Heart left ventricle (tissue), 16 donors: ENCODE measurements around the gene KRI1. TPM values are rescaled to one million over a fixed set of nuclear protein-coding genes. Genes with fewer than 3 reads are reported as not detected.

Experiments
- ATAC-seq, 4 donors: fragments of 200-7000 bp; cut with Tn5 transposase; one replicate each; pipeline ENCODE4 v1.9.1; 2020 to 2022; ENCODE audit warnings: moderate library complexity in 4 of 4, mild to moderate bottlenecking in 3 of 4, moderate number of reproducible peaks in 1 of 4
- DNase-seq, 5 donors: peaks; one replicate each; pipeline ENCODE4 v3.0.0-alpha.2; 2020
- H3K27ac ChIP-seq, 12 donors: fragments of 200-600 bp; sonication (generic) in 4 of 12; one replicate each; pipeline versions ENCODE4 v1.5.0 to v1.8.0; 2016 to 2022; ENCODE audit warnings: mild to moderate bottlenecking in 2 of 12
- H3K27me3 ChIP-seq, 9 donors: fragments of 200-600 bp; sonication (generic) in 2 of 9; one replicate each; pipeline versions ENCODE4 v1.5.1 to v1.8.0; 2016 to 2022; ENCODE audit warnings: mild to moderate bottlenecking in 3 of 9
- H3K36me3 ChIP-seq, 9 donors: fragments of 200-600 bp; sonication (generic) in 2 of 9; one replicate each; pipeline versions ENCODE4 v1.5.0 to v1.8.0; 2018 to 2022; ENCODE audit warnings: mild to moderate bottlenecking in 2 of 9
- H3K4me1 ChIP-seq, 12 donors: fragments of 200-600 bp; sonication (generic) in 4 of 12; one replicate each; pipeline versions ENCODE4 v1.5.0 to v1.8.0; 2016 to 2022; ENCODE audit warnings: mild to moderate bottlenecking in 3 of 12
- H3K4me3 ChIP-seq, 12 donors: fragments of 200-600 bp; sonication (generic) in 4 of 12; one replicate each; pipeline versions ENCODE4 v1.5.0 to v1.8.0; 2017 to 2022; ENCODE audit warnings: mild to moderate bottlenecking in 9 of 12, moderate library complexity in 4 of 12
- H3K9me3 ChIP-seq, 12 donors: fragments of 200-600 bp; sonication (generic) in 4 of 12; one replicate each; pipeline versions ENCODE4 v1.5.0 to v1.8.0; 2016 to 2022; ENCODE audit warnings: mild to moderate bottlenecking in 1 of 12
- POLR2A ChIP-seq, 2 donors: fragments of 450-650 bp; IDR thresholded peaks; one replicate each; pipeline ENCODE4 v1.6.1; 2017; ENCODE audit warnings: antibody characterized with exemption in 2 of 2, mild to moderate bottlenecking in 2 of 2, moderate library complexity in 2 of 2
- WGBS, 4 donors: extraction: QIAGEN DNeasy Blood & Tissue Kit in 2 of 4; methylation state at CpG; one replicate each; pipeline versions ENCODE4 v1.1.5 to v1.1.7; 2013 to 2018; 5-methylcytosine and 5-hydroxymethylcytosine counted together
- intact Hi-C, 10 donors: fragments of 100-400 bp; cut with DNase I; formaldehyde crosslinking; loops; one replicate each; pipeline versions ENCODE4 v1.11.1 to v1.14.2; 2022
- polyA plus RNA-seq, 2 donors: library from polyadenylated mRNA; stranded (reverse); fragments of 200-250 nt; gene quantifications; one replicate each; pipeline ENCODE4 v1.2.3, GENCODE V29; 2013
- total RNA-seq, 9 donors: library from RNA; depleted of rRNA in 2 of 9; stranded (reverse); fragments of >200 nt in 2 of 9; fragmentation: NEBNext Ultra II Directional in 3 of 9; extraction: Animal tissue kit (Norgen Biotek cat#: 25700) in 3 of 9; gene quantifications; one replicate each; pipeline versions ENCODE4 v1.1.0 to v1.2.4, GENCODE V29; 2016 to 2023
- TF ChIP-seq, protein P1 (sequence below), 12 donors: fragments of 200-600 bp; sonication (generic) in 4 of 12; IDR thresholded peaks; one replicate each; pipeline versions ENCODE4 v1.5.0 to v1.8.0; 2018 to 2022; ENCODE audit warnings: antibody characterized with exemption in 12 of 12, mild to moderate bottlenecking in 5 of 12
- donor health status: ischemic (EF 13 %, LVEDD 7.1; RV severe dilation, severe dysfunction).
- donor health status: healthy with polysubstance abuse.
- donor health status: DM: no; HTN: yes; CAD: no.
- donor health status: DM: no; HTN: no; CAD: no.
- donor health status: ischemic (EF 25% LVEDD 6.9; RV normal size, moderate dysfunction).
- donor health status: ischemic (EF 25% LVEDD 5.7; RV mildly dilated, moderate dysfunction).
- donor health status: healthy.
- donor health status: DM: yes; HTN: yes; CAD: no.
- donor health status: ischemic (EF 35%, LVEDD 5.7; RV mildly dilated, moderate dysfunction).
- donor health status: nonischemic (EF 11% LVEDD 7.7; RV severe dilation, severe dysfunction).
- donor health status: DM: yes; HTN: yes; CAD: no.
- donor health status: PGD.
- donor health status: ischemic (EF 29% LVEDD 5.4; RV normal size, mild dysfunction).
- donor health status: nonischemic (EF 23%, LVEDD 6.1; RV moderate dilation, normal function).

Gene KRI1
- total and polyA plus RNA-seq, 11 donors: 6.7 to 15.0 (median 10.4) TPM

GRCh38 chr19:10593820-10594637 lies 28.2 kb upstream of the KRI1 start:
- no peak for TF ChIP-seq POLR2A (IDR thresholded peaks at IDR 0.05)
- TF ChIP-seq, protein P1, sequence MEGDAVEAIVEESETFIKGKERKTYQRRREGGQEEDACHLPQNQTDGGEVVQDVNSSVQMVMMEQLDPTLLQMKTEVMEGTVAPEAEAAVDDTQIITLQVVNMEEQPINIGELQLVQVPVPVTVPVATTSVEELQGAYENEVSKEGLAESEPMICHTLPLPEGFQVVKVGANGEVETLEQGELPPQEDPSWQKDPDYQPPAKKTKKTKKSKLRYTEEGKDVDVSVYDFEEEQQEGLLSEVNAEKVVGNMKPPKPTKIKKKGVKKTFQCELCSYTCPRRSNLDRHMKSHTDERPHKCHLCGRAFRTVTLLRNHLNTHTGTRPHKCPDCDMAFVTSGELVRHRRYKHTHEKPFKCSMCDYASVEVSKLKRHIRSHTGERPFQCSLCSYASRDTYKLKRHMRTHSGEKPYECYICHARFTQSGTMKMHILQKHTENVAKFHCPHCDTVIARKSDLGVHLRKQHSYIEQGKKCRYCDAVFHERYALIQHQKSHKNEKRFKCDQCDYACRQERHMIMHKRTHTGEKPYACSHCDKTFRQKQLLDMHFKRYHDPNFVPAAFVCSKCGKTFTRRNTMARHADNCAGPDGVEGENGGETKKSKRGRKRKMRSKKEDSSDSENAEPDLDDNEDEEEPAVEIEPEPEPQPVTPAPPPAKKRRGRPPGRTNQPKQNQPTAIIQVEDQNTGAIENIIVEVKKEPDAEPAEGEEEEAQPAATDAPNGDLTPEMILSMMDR (IDR thresholded peaks at IDR 0.05): no peak
- intact Hi-C loops: no loop called here
- no peak overlapping the region for H3K4me3 ChIP-seq
- H3K27me3 ChIP-seq: peaks cover 0 to 9% (median 0%) of the 10 kb centered on the region in 9 donors
- DNase-seq (no peak), ATAC-seq (peak in 2 of 4 donors; percentile 24 to 57)
- H3K36me3 ChIP-seq: no peaks in the 10 kb centered on the region
- peak overlapping the region in 2 of 12 donors; percentile 1 to 15 for H3K27ac ChIP-seq
- H3K4me1 ChIP-seq: peaks cover 0 to 35% (median 3%) of the 10 kb centered on the region in 12 donors
- 73 to 80% (median 77%) methylated on average over 9 of the region's 9 CpGs for WGBS, 4 donors
- no peaks in the 10 kb centered on the region for H3K9me3 ChIP-seq

DNA sequence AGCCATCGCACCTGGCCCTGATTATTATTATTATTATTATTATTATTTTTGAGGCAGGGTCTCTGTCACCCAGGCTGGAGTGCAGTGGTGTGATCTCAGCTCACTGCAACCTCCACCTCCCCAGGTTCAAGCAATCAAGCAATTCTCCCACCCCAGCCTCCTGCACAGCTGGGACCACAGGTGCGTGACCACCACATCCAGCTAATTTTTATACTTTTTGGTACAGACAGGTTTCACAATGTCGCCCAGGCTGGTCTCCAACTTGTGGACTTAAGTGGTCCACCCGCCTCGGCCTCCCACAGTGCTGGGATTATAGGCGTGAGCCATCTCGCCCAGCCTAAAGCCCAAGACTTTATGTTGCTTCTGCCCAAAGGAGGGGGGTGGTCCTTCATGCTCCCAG lies 27.3 kb upstream of the KRI1 start:
- H3K4me3 ChIP-seq: no peak overlapping the region
- H3K27me3 ChIP-seq: peaks cover 0 to 18% (median 0%) of the 10 kb centered on the region in 9 donors
- 92 to 98% (median 97%) methylated on average over 7 of the region's 7 CpGs for WGBS, 4 donors
- TF ChIP-seq, protein P1 (IDR thresholded peaks at IDR 0.05): no peak
- TF ChIP-seq POLR2A (IDR thresholded peaks at IDR 0.05): no peak
- DNase-seq (no peak), ATAC-seq (no peak)
- H3K9me3 ChIP-seq: no peaks in the 10 kb centered on the region
- no peaks in the 10 kb centered on the region for H3K36me3 ChIP-seq
- peaks cover 0 to 35% (median 3%) of the 10 kb centered on the region in 12 donors for H3K4me1 ChIP-seq
- intact Hi-C loops: no loop called here
- peak overlapping the region in 1 of 12 donors; percentile 1 for H3K27ac ChIP-seq

GRCh38 chr19:10587839-10588150 lies 22.0 kb upstream of the KRI1 start:
- Histone ChIP-seq H3K9me3 (no peaks in the 10 kb centered on the region), H3K36me3 (no peaks in the 10 kb centered on the region), H3K4me3 (no peak overlapping the region), H3K4me1 (peaks cover 0 to 3% (median 0%) of the 10 kb centered on the region in 12 donors), H3K27me3 (peaks cover 0 to 35% (median 11%) of the 10 kb centered on the region in 9 donors), H3K27ac (no peak overlapping the region)
- DNase-seq (no peak), ATAC-seq (no peak)
- intact Hi-C loops: no loop called here
- 87 to 90% (median 89%) methylated on average over 2 of the region's 2 CpGs for whole genome bisulfite sequencing, 4 donors
- TF ChIP-seq POLR2A (IDR thresholded peaks at IDR 0.05): no peak
- TF ChIP-seq, protein P1 (IDR thresholded peaks at IDR 0.05): no peak

DNA sequence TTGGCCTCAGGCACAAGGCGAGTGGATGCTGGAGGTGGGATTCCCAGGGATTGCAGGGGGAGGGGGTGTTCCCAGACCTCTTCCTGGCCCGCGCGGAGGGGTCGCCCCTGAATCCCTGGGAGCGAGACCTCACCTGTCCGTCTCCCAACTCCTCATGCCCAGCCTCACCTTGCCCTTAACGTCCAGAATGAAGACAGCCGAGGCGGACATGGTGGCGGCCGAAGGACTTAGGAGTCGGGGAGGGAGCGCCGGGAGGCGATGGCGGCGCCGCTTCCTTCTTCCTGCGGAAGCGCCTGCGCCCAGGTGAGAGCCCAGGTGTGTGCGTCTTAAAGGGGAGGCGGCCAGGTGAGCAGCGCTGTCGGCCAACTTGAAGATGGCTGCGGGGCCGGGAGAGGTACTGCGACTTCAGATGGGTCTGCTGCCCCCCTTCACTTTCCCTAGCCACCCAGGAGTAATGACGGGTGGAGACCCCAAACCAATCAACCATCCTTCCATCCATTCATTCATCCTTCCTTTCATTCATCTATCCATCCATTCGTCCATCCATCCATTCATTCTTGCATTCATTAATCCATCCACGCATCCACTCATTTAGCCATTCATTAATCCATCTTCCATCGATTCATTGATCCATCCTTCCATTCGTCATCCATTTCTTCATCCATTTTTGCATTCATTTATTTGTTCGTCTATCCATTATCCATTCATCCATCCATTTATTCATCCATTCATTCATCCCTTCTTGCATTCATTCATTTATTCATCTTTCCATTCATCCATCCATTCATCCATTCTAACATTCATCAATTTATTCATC lies 21.4 kb upstream of the KRI1 start, which contains the start of gene AP1M2:
Gene AP1M2, minus strand, starts transcription at position 291 of the 817 bp plus-strand sequence. Its CDS starts 81 bp downstream, at position 210.
- intact Hi-C loops: no loop called here
- H3K27me3 ChIP-seq: peaks cover 0 to 35% (median 11%) of the 10 kb centered on the region in 9 donors

More for the DNA sequence above, 21.4 kb upstream of the KRI1 start, which contains the start of gene AP1M2:
- Histone ChIP-seq H3K9me3 (no peaks in the 10 kb centered on the region), H3K4me1 (peaks cover 0 to 3% (median 0%) of the 10 kb centered on the region in 12 donors), H3K36me3 (no peaks in the 10 kb centered on the region), H3K27ac (no peak within 1 kb of the TSS), H3K4me3 (no peak within 1 kb of the TSS)
- DNase-seq (no peak), ATAC-seq (no peak)
- TF ChIP-seq, protein P1 (IDR thresholded peaks at IDR 0.05): no peak
- no peak for TF ChIP-seq POLR2A (IDR thresholded peaks at IDR 0.05)
- WGBS, 4 donors: 18 to 36% (median 21%) methylated on average over 12 to 35 of the region's 35 CpGs
